ENCODE results near the gene INPP4B. TPM values are rescaled to one million over a fixed set of nuclear protein-coding genes. Genes with fewer than 3 reads are reported as not detected.

The INPP4B gene
- polyA plus RNA-seq, 3 donors from 2014 or later: 0.81 to 6.3 (median 6.2) TPM

DNA sequence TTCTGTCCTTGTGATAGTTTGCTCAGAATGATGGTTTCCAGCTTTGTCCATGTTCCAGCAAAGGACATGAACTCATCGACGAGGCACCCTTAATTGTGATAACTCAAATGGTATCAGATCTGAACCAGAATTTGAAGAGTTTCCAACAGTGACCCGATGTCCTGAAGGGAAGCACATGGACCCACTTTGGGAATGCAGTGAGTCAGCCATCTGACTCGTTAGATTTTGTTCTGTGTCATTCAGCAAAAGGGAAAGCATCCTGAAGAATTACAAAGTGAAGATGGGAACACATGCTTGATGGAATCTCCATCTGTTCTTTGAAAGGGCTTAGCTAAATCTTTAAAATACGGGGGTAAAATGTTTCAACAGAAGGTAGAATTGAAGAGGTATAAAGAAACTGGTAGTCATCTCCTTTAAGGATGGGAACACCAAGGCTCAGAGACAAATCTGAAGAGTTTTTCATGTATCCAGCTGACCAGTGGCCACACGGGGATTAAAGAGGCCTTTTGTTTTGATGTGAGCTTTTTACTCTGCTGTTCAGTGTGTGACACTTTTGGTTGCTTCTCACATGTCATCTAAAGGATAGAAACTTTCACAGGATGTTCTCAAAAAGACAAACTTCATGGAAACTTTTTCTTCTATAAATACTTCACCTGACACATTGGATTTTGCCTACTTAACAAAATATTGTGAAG is 393.8 kb downstream of the INPP4B start:
- Mint-ChIP-seq H3K4me1 (no peaks in the 10 kb centered on the region), H3K27ac (no peak overlapping the region), H3K27me3 (ENCODE audit: low read depth in 3 of 3) (peaks cover 0 to 2% (median 0%) of the 10 kb centered on the region in 3 donors), H3K4me3 (no peak overlapping the region), H3K9me3 (peaks cover 0 to 5% (median 2%) of the 10 kb centered on the region in 6 donors), H3K36me3 (peaks cover 0 to 3% (median 0%) of the 10 kb centered on the region in 3 donors)
- no peak for DNase-seq

GRCh38 chr4:142449771-142450373 is 396.2 kb downstream of the INPP4B start:
- Mint-ChIP-seq H3K27ac (no peak overlapping the region), H3K9me3 (peaks cover 0 to 2% (median 0%) of the 10 kb centered on the region in 6 donors), H3K27me3 (ENCODE audit: low read depth in 3 of 3) (peaks cover 0 to 2% (median 2%) of the 10 kb centered on the region in 3 donors), H3K4me1 (no peaks in the 10 kb centered on the region), H3K36me3 (peaks cover 0 to 3% (median 0%) of the 10 kb centered on the region in 3 donors), H3K4me3 (no peak overlapping the region)
- DNase-seq: no peak

- H3K9me3 Mint-ChIP-seq: peaks cover 0 to 9% (median 4%) of the 10 kb centered on the region in 6 donors
- H3K4me3 Mint-ChIP-seq: no peak overlapping the region
- H3K27ac Mint-ChIP-seq: no peak overlapping the region
- no peak for DNase-seq
- peaks cover 0 to 3% (median 0%) of the 10 kb centered on the region in 3 donors for H3K36me3 Mint-ChIP-seq
- H3K4me1 Mint-ChIP-seq: no peaks in the 10 kb centered on the region
- H3K27me3 Mint-ChIP-seq (ENCODE audit: low read depth in 3 of 3): peaks cover 0 to 2% (median 2%) of the 10 kb centered on the region in 3 donors
These were observed 399.1 kb downstream of the INPP4B start for GRCh38 chr4:142447009-142447408.

- no peak for DNase-seq
- Mint-ChIP-seq H3K4me3 (no peak overlapping the region), H3K36me3 (no peaks in the 10 kb centered on the region), H3K27ac (no peak overlapping the region), H3K27me3 (ENCODE audit: low read depth in 3 of 3) (peaks cover 0 to 2% (median 0%) of the 10 kb centered on the region in 3 donors), H3K9me3 (peaks cover 0 to 15% (median 4%) of the 10 kb centered on the region in 6 donors), H3K4me1 (no peaks in the 10 kb centered on the region)
These were observed 402.6 kb downstream of the INPP4B start for GRCh38 chr4:142443469-142443868.

DNA sequence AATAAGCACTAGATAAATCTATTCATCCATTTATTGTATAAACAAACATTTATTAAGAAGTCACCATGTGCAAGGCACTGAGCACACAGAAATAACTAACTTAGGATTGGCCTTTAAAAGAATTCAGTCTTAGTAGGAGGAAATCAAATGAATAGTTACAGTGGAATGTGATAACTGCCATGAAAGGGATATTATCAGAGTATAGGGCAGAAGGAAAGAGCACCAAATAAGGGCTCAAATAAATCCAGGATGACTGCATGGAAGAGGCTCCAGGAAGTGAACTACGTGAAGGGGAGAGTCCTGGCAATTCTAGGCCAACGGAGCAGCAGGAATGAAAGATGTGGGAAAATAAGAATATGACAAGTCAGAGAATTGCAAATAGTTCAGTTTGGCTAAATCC is 406.0 kb downstream of the INPP4B start:
- H3K27ac Mint-ChIP-seq: no peak overlapping the region
- H3K9me3 Mint-ChIP-seq: peaks cover 0 to 15% (median 3%) of the 10 kb centered on the region in 6 donors
- no peak overlapping the region for H3K4me3 Mint-ChIP-seq
- no peak for DNase-seq
- no peaks in the 10 kb centered on the region for H3K4me1 Mint-ChIP-seq
- H3K36me3 Mint-ChIP-seq: no peaks in the 10 kb centered on the region
- H3K27me3 Mint-ChIP-seq (ENCODE audit: low read depth in 3 of 3): no peaks in the 10 kb centered on the region

DNA sequence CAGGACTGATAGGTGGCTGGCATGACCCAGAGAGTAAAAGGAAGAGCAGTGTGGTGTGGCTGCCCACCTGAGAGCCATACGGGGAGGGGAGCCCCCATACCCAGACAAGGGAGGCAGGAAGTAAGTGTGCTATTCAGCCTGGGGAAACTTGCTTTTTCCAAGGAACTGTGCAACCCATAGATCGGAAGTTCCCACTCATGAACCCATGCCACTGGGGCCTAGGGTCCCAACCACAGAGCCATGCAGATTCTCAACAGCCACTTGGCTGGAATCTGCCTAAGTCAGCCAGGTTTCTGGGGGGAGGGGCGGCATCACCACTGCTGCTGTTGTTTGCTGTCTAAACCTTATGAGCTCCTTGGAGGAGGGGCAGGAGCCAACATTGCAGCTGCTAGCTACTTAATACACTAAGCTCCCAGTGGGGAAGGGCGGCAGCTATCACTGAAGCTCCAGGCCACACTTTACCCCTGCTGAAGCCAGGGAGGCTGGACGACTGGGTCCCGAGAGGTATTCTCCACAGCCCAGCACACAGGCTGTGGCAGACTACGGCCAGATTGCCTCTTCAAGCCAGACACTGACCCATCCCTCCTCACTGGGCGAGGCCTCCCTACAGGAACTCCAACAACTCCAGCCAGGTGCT is 410.4 kb downstream of the INPP4B start:
- H3K4me1 Mint-ChIP-seq: no peaks in the 10 kb centered on the region
- no peak for DNase-seq
- H3K27me3 Mint-ChIP-seq (ENCODE audit: low read depth in 3 of 3): peaks cover 0 to 2% (median 0%) of the 10 kb centered on the region in 3 donors
- peaks cover 0 to 10% (median 4%) of the 10 kb centered on the region in 6 donors for H3K9me3 Mint-ChIP-seq
- no peak overlapping the region for H3K4me3 Mint-ChIP-seq
- no peak overlapping the region for H3K27ac Mint-ChIP-seq
- no peaks in the 10 kb centered on the region for H3K36me3 Mint-ChIP-seq

DNA sequence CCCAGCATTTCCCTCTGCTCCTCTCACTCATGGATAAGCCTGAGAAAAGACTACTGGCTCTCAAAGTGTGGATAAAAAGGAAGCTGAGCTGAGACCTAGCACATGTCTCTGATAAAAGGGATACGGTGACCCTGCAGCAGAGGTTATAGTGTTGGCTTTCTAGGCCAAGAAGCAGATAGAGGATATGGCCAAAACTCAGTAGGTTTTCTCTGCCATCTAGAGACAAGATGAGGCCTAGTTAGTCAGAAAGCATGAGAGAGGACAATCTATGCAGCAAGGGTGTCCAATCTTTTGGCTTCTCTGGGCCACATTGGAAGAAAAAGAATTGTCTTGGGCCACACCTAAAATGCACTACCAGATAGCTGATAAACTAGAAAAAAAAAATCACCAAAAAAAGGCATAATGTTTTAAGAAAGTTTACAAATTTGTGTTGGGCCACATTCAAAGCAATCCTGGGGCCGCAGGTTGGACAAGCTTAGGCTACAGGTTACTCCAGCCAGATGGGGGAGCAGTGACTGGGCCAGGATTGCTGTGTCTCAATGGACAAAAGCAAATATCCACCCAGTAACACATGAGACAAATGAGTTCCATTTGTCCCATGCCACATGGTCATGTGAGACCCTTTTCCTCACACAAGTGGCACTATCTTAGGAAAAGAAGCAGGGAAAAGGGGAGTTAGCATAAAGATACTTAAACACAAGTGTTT is 411.4 kb downstream of the INPP4B start:
- no peaks in the 10 kb centered on the region for H3K36me3 Mint-ChIP-seq
- H3K27ac Mint-ChIP-seq: no peak overlapping the region
- no peak for DNase-seq
- peaks cover 0 to 10% (median 4%) of the 10 kb centered on the region in 6 donors for H3K9me3 Mint-ChIP-seq
- H3K4me3 Mint-ChIP-seq: no peak overlapping the region
- no peaks in the 10 kb centered on the region for H3K4me1 Mint-ChIP-seq
- peaks cover 0 to 2% (median 0%) of the 10 kb centered on the region in 3 donors for H3K27me3 Mint-ChIP-seq (ENCODE audit: low read depth in 3 of 3)

GRCh38 chr4:142428715-142429114 is 417.4 kb downstream of the INPP4B start:
- no peaks in the 10 kb centered on the region for H3K4me1 Mint-ChIP-seq
- no peaks in the 10 kb centered on the region for H3K27me3 Mint-ChIP-seq (ENCODE audit: low read depth in 3 of 3)
- DNase-seq: no peak
- no peak overlapping the region for H3K4me3 Mint-ChIP-seq
- no peaks in the 10 kb centered on the region for H3K36me3 Mint-ChIP-seq
- H3K9me3 Mint-ChIP-seq: peaks cover 0 to 12% (median 0%) of the 10 kb centered on the region in 6 donors
- H3K27ac Mint-ChIP-seq: no peak overlapping the region

DNA sequence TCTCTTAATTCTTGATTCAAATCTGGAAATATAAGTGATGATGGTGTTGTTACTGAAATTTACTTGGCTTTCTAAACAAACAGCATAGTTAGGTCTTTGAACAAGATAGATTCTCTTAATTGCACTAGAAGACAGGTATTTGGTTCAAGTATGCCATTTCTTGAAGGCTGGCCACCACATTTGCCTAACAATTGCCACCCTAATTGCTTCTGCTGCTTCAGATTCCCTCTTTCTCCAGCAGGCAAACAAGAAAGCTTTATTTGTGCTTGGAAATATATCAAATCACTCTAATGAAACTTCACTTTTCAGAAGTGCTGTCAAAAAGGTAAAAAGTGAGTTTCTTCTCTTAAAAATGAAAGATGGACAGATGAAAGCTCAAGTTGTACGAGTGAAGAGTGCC is 418.6 kb downstream of the INPP4B start:
- H3K4me1 Mint-ChIP-seq: no peaks in the 10 kb centered on the region
- no peak overlapping the region for H3K4me3 Mint-ChIP-seq
- H3K36me3 Mint-ChIP-seq: no peaks in the 10 kb centered on the region
- no peak for DNase-seq
- H3K9me3 Mint-ChIP-seq: peaks cover 0 to 6% (median 0%) of the 10 kb centered on the region in 6 donors
- no peak overlapping the region for H3K27ac Mint-ChIP-seq
- no peaks in the 10 kb centered on the region for H3K27me3 Mint-ChIP-seq (ENCODE audit: low read depth in 3 of 3)

- no peak overlapping the region for H3K27ac Mint-ChIP-seq
- H3K4me3 Mint-ChIP-seq: no peak overlapping the region
- peaks cover 0 to 6% (median 1%) of the 10 kb centered on the region in 6 donors for H3K9me3 Mint-ChIP-seq
- no peaks in the 10 kb centered on the region for H3K4me1 Mint-ChIP-seq
- H3K36me3 Mint-ChIP-seq: no peaks in the 10 kb centered on the region
- DNase-seq: no peak
- no peaks in the 10 kb centered on the region for H3K27me3 Mint-ChIP-seq (ENCODE audit: low read depth in 3 of 3)
These were observed 422.2 kb downstream of the INPP4B start for GRCh38 chr4:142423861-142424260.

GRCh38 chr4:142420311-142421095 is 425.6 kb downstream of the INPP4B start:
- no peaks in the 10 kb centered on the region for H3K4me1 Mint-ChIP-seq
- H3K9me3 Mint-ChIP-seq: peaks cover 0 to 4% (median 2%) of the 10 kb centered on the region in 6 donors
- no peaks in the 10 kb centered on the region for H3K27me3 Mint-ChIP-seq (ENCODE audit: low read depth in 3 of 3)
- H3K36me3 Mint-ChIP-seq: no peaks in the 10 kb centered on the region
- no peak overlapping the region for H3K4me3 Mint-ChIP-seq
- no peak for DNase-seq
- H3K27ac Mint-ChIP-seq: no peak overlapping the region

DNA sequence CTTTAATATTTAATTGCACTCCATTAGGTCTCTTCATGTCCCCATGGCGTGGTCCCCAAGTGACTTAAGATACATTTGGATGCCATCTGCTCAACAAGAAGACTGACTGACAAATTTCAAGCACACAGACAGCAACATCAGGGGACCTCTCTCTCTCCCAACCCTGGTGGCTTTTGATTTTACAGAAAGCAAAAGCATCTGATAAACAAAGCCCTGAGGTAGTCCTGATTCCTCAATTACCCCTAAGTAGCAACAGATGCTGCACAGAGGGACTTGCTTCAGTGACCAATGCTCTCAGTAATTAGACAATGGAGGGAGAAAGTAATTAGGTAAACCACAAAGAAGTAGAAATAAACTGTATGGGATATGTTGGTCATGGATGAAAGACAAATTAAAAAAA is 426.4 kb downstream of the INPP4B start:
- Mint-ChIP-seq H3K9me3 (peaks cover 0 to 4% (median 0%) of the 10 kb centered on the region in 6 donors), H3K4me3 (no peak overlapping the region), H3K27me3 (ENCODE audit: low read depth in 3 of 3) (peaks cover 0 to under 1% (median 0%) of the 10 kb centered on the region in 3 donors), H3K36me3 (no peaks in the 10 kb centered on the region), H3K27ac (no peak overlapping the region), H3K4me1 (no peaks in the 10 kb centered on the region)
- no peak for DNase-seq

GRCh38 chr4:142418697-142419096 is 427.4 kb downstream of the INPP4B start:
- H3K36me3 Mint-ChIP-seq: no peaks in the 10 kb centered on the region
- no peak overlapping the region for H3K4me3 Mint-ChIP-seq
- no peak overlapping the region for H3K27ac Mint-ChIP-seq

More at GRCh38 chr4:142418697-142419096, 427.4 kb downstream of the INPP4B start:
- Mint-ChIP-seq H3K4me1 (no peaks in the 10 kb centered on the region), H3K27me3 (ENCODE audit: low read depth in 3 of 3) (peaks cover 0 to 2% (median 0%) of the 10 kb centered on the region in 3 donors), H3K9me3 (peaks cover 0 to 4% (median 0%) of the 10 kb centered on the region in 6 donors)
- no peak for DNase-seq

All from immature natural killer cell (primary cell).